ENCODE results near the gene TTYH2.
A peak's percentile ranks its signal among the peaks of the same experiment; 100 is the strongest.

The TTYH2 gene

GRCh38 chr17:74303305-74303704 lies 89.9 kb downstream of the TTYH2 start:
- Histone ChIP-seq H3K79me1 (ENCODE audit: low read depth, low read length) (no peaks in the 10 kb centered on the region), H3K4me3 (ENCODE audit: low read length in 2 of 2) (no peak overlapping the region), H3K4ac (ENCODE audit: low read length) (no peak overlapping the region), H4K91ac (ENCODE audit: low read depth, low read length, poor library complexity) (no peak overlapping the region), H2BK12ac (ENCODE audit: low read length) (no peak overlapping the region), H3K27ac (replicated peaks; ENCODE audit: low read length) (no peak overlapping the region), H2BK120ac (ENCODE audit: low read depth, low read length) (no peak overlapping the region), H2AK5ac (ENCODE audit: low read depth, low read length) (peak overlapping the region; percentile 6), H3K27me3 (ENCODE audit: control insufficient read depth in 3 of 3, insufficient read depth in 3 of 3, low read depth in 1 of 3, low read length in 3 of 3) (peaks cover 0 to 4% (median 0%) of the 10 kb centered on the region in 3 experiments), H3K14ac (ENCODE audit: low read length) (no peak overlapping the region), H3K9ac (ENCODE audit: low read depth, low read length, poor library complexity) (no peak overlapping the region), H2BK15ac (ENCODE audit: low read length) (peak overlapping the region; percentile 30), H4K8ac (ENCODE audit: low read depth, low read length) (no peak overlapping the region), H3K18ac (ENCODE audit: low read length) (peak overlapping the region; percentile 64), H3K23ac (ENCODE audit: low read depth, low read length, poor library complexity) (no peak overlapping the region), H3K4me2 (ENCODE audit: insufficient read depth, low read length, poor library complexity, severe bottlenecking) (no peak overlapping the region), H3K9me3 (replicated peaks in 1 of 2; ENCODE audit: control insufficient read depth in 2 of 2, insufficient read depth in 1 of 2, low read depth in 1 of 2, low read length in 2 of 2) (no peaks in the 10 kb centered on the region), H3K4me1 (ENCODE audit: control insufficient read depth in 2 of 2, insufficient read depth in 1 of 2, low read depth in 1 of 2, low read length in 2 of 2) (peaks cover 2 to 5% of the 10 kb centered on the region in 2 donors), H3K36me3 (replicated peaks in 1 of 2; ENCODE audit: control insufficient read depth in 2 of 2, insufficient read depth in 2 of 2, low read length in 2 of 2) (no peaks in the 10 kb centered on the region), H2BK5ac (ENCODE audit: low read length) (no peak overlapping the region), H2AFZ (ENCODE audit: low read length) (no peak overlapping the region)
- no CpG with 5 or more reads among the region's 8 CpGs for WGBS, 2 donors (ENCODE audit: extremely low coverage in 2 of 2, insufficient read length in 2 of 2, insufficient replicate concordance in 1 of 2)
- DNase-seq (ENCODE audit: low spot score) = no peak

DNA sequence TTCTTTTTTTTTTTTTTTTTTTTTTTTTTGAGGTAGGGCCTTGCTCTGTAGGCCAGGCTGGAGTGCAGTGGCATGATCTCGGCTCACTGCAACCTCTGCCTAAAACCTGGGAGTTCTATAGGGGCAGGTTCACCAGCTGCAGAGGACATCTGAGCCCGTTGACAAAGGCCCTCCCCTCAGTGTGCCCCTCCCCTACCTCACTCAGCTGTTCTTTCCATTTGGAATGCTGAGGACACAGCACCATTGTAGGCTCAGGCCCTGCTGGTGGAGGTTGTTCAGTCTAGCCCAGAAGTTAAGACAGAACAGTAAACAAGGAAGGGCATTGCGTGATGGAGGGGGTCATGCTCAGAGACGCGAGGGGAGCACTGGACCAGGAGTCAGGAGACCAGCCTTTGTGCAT lies 90.8 kb downstream of the TTYH2 start:
- no CpG with 5 or more reads among the region's 5 CpGs for WGBS, 2 donors (ENCODE audit: extremely low coverage in 2 of 2, insufficient read length in 2 of 2, insufficient replicate concordance in 1 of 2)
- H3K9ac ChIP-seq (ENCODE audit: low read depth, low read length, poor library complexity) = no peak overlapping the region
- no peak overlapping the region for H3K4ac ChIP-seq (ENCODE audit: low read length)

DNA sequence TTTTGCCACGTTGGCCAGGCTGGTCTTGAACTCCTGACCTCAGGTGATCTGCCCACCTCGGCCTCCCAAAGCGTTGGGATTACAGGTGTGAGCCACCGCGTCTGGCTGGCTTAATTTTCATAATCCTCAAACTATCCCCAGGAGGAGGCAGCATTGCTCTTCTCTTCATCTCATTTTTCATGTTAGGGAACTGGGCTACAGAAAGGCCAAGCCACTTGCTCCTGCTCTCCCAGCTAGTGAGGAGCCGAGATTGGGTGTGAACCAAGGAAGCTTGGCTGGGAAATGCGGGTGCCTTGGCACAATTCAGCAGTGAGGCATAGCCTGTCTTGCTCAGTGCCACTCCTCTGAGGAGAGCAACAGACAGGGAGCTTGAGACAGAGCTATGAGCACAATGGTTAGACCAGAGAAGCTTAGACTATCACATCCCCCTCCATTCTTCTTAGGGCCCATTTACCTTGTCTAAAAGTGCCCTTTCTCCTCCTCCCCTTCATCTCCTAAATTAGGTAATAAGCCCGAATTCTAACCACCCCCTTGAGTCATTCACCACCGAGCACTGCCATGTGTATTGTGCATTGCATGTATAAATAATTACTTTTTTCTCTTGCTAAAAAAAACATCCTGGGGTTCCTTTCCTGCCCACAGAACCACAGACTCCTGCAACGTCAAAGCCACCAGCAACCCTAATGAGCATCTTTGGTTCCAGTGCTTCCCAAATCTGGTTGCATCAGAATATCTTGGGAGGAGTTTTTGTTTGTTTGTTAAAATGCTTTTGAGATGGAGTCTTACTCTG lies 92.7 kb downstream of the TTYH2 start:
- WGBS, 2 donors (ENCODE audit: extremely low coverage in 2 of 2, insufficient read length in 2 of 2, insufficient replicate concordance in 1 of 2) = no CpG with 5 or more reads among the region's 10 CpGs
- Histone ChIP-seq H3K18ac (ENCODE audit: low read length) (no peak overlapping the region), H2BK12ac (ENCODE audit: low read length) (no peak overlapping the region), H2BK15ac (ENCODE audit: low read length) (no peak overlapping the region), H2BK5ac (ENCODE audit: low read length) (no peak overlapping the region), H3K4me3 (ENCODE audit: low read length in 2 of 2) (no peak overlapping the region), H2AK5ac (ENCODE audit: low read depth, low read length) (no peak overlapping the region), H3K36me3 (replicated peaks in 1 of 2; ENCODE audit: control insufficient read depth in 2 of 2, insufficient read depth in 2 of 2, low read length in 2 of 2) (no peaks in the 10 kb centered on the region), H3K9ac (ENCODE audit: low read depth, low read length, poor library complexity) (no peak overlapping the region), H3K79me1 (ENCODE audit: low read depth, low read length) (no peaks in the 10 kb centered on the region), H3K23ac (ENCODE audit: low read depth, low read length, poor library complexity) (no peak overlapping the region), H3K27me3 (ENCODE audit: control insufficient read depth in 3 of 3, insufficient read depth in 3 of 3, low read depth in 1 of 3, low read length in 3 of 3) (peaks cover 0 to 5% (median 0%) of the 10 kb centered on the region in 3 experiments), H3K4me1 (ENCODE audit: control insufficient read depth in 2 of 2, insufficient read depth in 1 of 2, low read depth in 1 of 2, low read length in 2 of 2) (peaks cover 0 to 2% of the 10 kb centered on the region in 2 donors), H4K91ac (ENCODE audit: low read depth, low read length, poor library complexity) (no peak overlapping the region), H3K27ac (replicated peaks; ENCODE audit: low read length) (no peak overlapping the region), H4K8ac (ENCODE audit: low read depth, low read length) (no peak overlapping the region), H3K14ac (ENCODE audit: low read length) (no peak overlapping the region), H3K9me3 (replicated peaks in 1 of 2; ENCODE audit: control insufficient read depth in 2 of 2, insufficient read depth in 1 of 2, low read depth in 1 of 2, low read length in 2 of 2) (no peaks in the 10 kb centered on the region), H3K4me2 (ENCODE audit: insufficient read depth, low read length, poor library complexity, severe bottlenecking) (no peak overlapping the region), H3K4ac (ENCODE audit: low read length) (no peak overlapping the region), H2AFZ (ENCODE audit: low read length) (no peak overlapping the region), H2BK120ac (ENCODE audit: low read depth, low read length) (no peak overlapping the region)
- DNase-seq (ENCODE audit: low spot score) = no peak

More for the DNA sequence above, 90.8 kb downstream of the TTYH2 start:
- Histone ChIP-seq H4K8ac (ENCODE audit: low read depth, low read length) (no peak overlapping the region), H3K36me3 (replicated peaks in 1 of 2; ENCODE audit: control insufficient read depth in 2 of 2, insufficient read depth in 2 of 2, low read length in 2 of 2) (no peaks in the 10 kb centered on the region), H2BK15ac (ENCODE audit: low read length) (peak overlapping the region; percentile 11), H2BK12ac (ENCODE audit: low read length) (no peak overlapping the region), H2BK120ac (ENCODE audit: low read depth, low read length) (no peak overlapping the region), H3K18ac (ENCODE audit: low read length) (peak overlapping the region; percentile 87), H3K79me1 (ENCODE audit: low read depth, low read length) (no peaks in the 10 kb centered on the region), H3K27me3 (ENCODE audit: control insufficient read depth in 3 of 3, insufficient read depth in 3 of 3, low read depth in 1 of 3, low read length in 3 of 3) (peaks cover 0 to 5% (median 0%) of the 10 kb centered on the region in 3 experiments), H2AFZ (ENCODE audit: low read length) (no peak overlapping the region), H3K4me1 (ENCODE audit: control insufficient read depth in 2 of 2, insufficient read depth in 1 of 2, low read depth in 1 of 2, low read length in 2 of 2) (peaks cover 0 to 2% of the 10 kb centered on the region in 2 donors), H3K23ac (ENCODE audit: low read depth, low read length, poor library complexity) (peak overlapping the region; percentile 8), H2BK5ac (ENCODE audit: low read length) (no peak overlapping the region), H4K91ac (ENCODE audit: low read depth, low read length, poor library complexity) (no peak overlapping the region), H2AK5ac (ENCODE audit: low read depth, low read length) (peak overlapping the region; percentile 79), H3K14ac (ENCODE audit: low read length) (no peak overlapping the region), H3K4me3 (ENCODE audit: low read length in 2 of 2) (no peak overlapping the region), H3K4me2 (ENCODE audit: insufficient read depth, low read length, poor library complexity, severe bottlenecking) (no peak overlapping the region), H3K27ac (replicated peaks; ENCODE audit: low read length) (no peak overlapping the region), H3K9me3 (replicated peaks in 1 of 2; ENCODE audit: control insufficient read depth in 2 of 2, insufficient read depth in 1 of 2, low read depth in 1 of 2, low read length in 2 of 2) (no peaks in the 10 kb centered on the region)
- DNase-seq (ENCODE audit: low spot score) = no peak

GRCh38 chr17:74307984-74308773 lies 94.8 kb downstream of the TTYH2 start:
- WGBS, 2 donors (ENCODE audit: extremely low coverage in 2 of 2, insufficient read length in 2 of 2, insufficient replicate concordance in 1 of 2) = no CpG with 5 or more reads among the region's 15 CpGs
- Histone ChIP-seq H4K8ac (ENCODE audit: low read depth, low read length) (no peak overlapping the region), H3K36me3 (replicated peaks in 1 of 2; ENCODE audit: control insufficient read depth in 2 of 2, insufficient read depth in 2 of 2, low read length in 2 of 2) (no peaks in the 10 kb centered on the region)

More at GRCh38 chr17:74307984-74308773, 94.8 kb downstream of the TTYH2 start:
- Histone ChIP-seq H3K18ac (ENCODE audit: low read length) (no peak overlapping the region), H3K27ac (replicated peaks; ENCODE audit: low read length) (no peak overlapping the region), H2BK12ac (ENCODE audit: low read length) (no peak overlapping the region), H2BK15ac (ENCODE audit: low read length) (no peak overlapping the region), H3K14ac (ENCODE audit: low read length) (no peak overlapping the region), H3K4ac (ENCODE audit: low read length) (no peak overlapping the region), H2AK5ac (ENCODE audit: low read depth, low read length) (no peak overlapping the region), H3K9ac (ENCODE audit: low read depth, low read length, poor library complexity) (no peak overlapping the region), H4K91ac (ENCODE audit: low read depth, low read length, poor library complexity) (no peak overlapping the region), H3K4me1 (ENCODE audit: control insufficient read depth in 2 of 2, insufficient read depth in 1 of 2, low read depth in 1 of 2, low read length in 2 of 2) (peaks cover 0 to 2% of the 10 kb centered on the region in 2 donors), H3K27me3 (ENCODE audit: control insufficient read depth in 3 of 3, insufficient read depth in 3 of 3, low read depth in 1 of 3, low read length in 3 of 3) (peaks cover 0 to 5% (median 0%) of the 10 kb centered on the region in 3 experiments), H3K79me1 (ENCODE audit: low read depth, low read length) (no peaks in the 10 kb centered on the region), H2BK5ac (ENCODE audit: low read length) (no peak overlapping the region), H3K23ac (ENCODE audit: low read depth, low read length, poor library complexity) (no peak overlapping the region), H2AFZ (ENCODE audit: low read length) (no peak overlapping the region), H3K9me3 (replicated peaks in 1 of 2; ENCODE audit: control insufficient read depth in 2 of 2, insufficient read depth in 1 of 2, low read depth in 1 of 2, low read length in 2 of 2) (peaks cover 0 to 3% of the 10 kb centered on the region in 2 donors), H2BK120ac (ENCODE audit: low read depth, low read length) (no peak overlapping the region), H3K4me2 (ENCODE audit: insufficient read depth, low read length, poor library complexity, severe bottlenecking) (no peak overlapping the region), H3K4me3 (ENCODE audit: low read length in 2 of 2) (no peak overlapping the region)
- no peak for DNase-seq (ENCODE audit: low spot score)

Data from neuronal stem cell (in vitro differentiated cells).